CD4-positive, alpha-beta T cell treated with Interferon gamma for 1 hour (primary cell): ENCODE data around the gene DDX60.
"Not testable (repeated sequence)": the region's sequence is repeated elsewhere in the genome, so short reads cannot be mapped to it uniquely, and the experiment has no call there.

Source experiments
- DNase-seq: peaks from one replicate; pipeline ENCODE4 v3.0.0-alpha.2; 2020

The DDX60 gene

DNA sequence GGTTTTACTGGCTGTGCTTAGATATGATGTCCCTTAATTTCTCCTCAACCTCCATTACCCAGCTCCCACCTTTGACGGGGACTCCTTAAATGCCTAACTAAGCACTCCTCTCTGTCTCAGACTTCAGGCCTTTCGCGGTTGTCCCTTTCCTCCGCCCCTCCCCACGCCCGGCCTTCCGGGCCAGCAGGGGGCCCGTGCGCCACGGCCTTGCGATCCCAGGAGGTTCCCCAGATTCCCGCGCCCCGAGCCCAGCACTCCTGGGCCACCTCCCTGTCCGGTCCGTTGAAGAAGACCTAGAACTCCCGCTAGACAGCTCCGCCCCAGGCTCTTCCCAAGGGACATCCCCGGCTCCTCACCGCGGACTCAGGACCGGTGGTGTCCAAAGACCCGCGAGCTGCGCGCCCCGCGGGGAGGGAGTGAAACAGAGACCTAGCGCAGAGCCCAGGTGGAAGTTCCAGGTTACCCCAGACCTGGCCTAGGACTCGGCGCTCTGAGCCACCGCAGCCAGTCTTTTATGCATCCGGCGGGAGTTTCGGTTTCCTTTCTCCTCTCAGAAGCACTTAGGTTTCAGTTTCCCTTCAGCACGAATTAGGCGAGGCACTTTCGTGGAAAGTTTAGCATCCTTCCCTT, at the start of gene DDX60:
TSS of gene DDX60 (minus strand) at position 487 of the 630 bp plus-strand sequence. CDS start 7,493 bp downstream, outside the sequence.
- DNase-seq = peak; percentile 87

DNA sequence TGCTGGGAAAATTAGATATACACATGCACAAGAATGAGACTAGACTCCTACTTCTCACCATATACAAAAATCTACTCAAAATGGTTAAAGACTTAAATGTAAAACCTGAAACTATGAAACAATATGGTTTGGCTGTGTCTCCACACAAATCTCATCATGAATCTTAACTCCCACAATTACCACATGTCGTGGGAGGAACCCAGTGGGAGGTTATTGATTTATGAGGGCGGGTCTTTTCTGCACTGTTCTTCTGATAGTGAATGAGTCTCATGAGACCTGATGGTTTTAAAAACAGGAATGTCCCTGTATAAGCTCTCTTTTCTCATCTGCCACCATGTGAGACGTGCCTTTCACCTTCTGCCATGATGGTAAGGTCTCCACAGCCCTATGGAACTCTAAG, 48.5 kb upstream of the DDX60 start:
- no peak for DNase-seq

DNA sequence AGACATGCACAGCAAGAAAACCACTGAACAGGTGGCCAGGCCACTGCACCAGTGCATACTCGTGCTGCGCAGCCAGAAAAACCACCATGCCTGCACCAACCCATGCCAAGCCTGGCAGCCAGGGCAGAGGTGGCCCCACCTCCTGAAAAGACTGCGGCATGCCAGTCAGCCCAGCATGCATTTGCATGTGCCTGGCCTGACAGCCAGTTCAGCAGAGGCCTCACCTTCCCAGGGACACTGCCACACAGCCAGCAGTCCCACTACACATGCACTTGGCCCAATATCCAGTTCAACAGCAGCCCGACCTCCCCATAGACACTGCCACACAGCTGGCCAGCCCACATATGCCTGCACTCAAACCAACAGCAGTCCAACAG, 43.5 kb upstream of the DDX60 start:
- DNase-seq = no peak

GRCh38 chr4:168361365-168362024, 42.9 kb upstream of the DDX60 start:
- no peak for DNase-seq

DNA sequence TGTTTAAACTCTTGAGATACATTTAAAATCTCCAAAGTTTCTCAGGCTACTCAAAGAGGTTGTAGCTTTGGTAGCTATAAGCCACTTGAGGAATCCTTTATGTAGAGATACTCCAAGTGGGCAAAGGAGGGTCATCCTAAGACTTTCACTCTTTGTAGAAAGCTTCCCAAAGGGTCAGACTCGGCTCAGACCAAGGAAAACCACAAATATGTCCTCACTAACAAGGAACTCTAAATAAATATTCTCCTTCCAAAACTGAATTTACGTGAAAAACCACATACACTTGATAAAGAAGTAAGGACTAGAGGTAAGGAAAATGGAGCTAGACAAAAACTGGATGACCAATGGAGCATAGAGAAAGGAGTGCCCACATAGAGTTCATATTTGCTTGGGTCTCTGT, 41.7 kb upstream of the DDX60 start:
- no peak for DNase-seq

DNA sequence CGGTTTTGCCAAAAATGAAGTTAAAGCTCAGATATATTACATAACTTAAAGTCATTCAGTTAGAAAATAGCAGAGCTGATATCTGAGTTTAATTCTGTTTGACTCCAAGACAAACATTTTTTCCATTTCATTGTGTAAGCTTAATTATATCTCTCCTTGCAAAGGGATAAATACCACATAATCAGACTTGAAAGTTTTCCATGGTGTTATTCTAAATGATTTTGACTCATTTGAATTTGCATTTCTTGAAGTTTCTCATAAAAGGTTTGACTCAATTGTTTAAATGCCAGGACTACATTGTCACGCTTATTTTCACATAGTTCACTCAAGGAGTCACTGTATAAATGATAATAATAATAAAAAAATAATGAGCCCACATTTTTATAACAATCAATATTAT, 39.4 kb upstream of the DDX60 start:
- no peak for DNase-seq

DNA sequence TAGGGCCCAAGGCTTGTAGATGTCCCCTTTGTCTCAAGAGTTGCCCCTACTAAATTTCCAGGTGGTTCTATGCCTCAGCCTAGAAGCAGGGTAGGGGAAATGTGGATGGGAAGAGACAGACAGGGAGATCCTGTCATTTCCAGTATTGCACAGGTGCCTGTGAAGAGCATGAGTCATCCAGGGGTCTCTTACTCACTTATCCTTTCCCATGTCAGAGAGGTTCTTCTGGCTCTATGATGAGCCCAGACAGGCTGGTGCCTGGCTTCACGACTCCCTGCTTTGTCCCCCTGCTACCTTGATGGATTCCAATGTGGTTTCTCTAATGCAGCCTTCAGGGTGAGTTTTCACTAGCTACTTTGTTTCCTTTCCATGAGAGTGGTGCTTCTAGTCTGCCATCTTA, 35.2 kb upstream of the DDX60 start:
- no peak for DNase-seq

- DNase-seq = no peak
Observed at GRCh38 chr4:168337550-168337940, 19.0 kb upstream of the DDX60 start.

DNA sequence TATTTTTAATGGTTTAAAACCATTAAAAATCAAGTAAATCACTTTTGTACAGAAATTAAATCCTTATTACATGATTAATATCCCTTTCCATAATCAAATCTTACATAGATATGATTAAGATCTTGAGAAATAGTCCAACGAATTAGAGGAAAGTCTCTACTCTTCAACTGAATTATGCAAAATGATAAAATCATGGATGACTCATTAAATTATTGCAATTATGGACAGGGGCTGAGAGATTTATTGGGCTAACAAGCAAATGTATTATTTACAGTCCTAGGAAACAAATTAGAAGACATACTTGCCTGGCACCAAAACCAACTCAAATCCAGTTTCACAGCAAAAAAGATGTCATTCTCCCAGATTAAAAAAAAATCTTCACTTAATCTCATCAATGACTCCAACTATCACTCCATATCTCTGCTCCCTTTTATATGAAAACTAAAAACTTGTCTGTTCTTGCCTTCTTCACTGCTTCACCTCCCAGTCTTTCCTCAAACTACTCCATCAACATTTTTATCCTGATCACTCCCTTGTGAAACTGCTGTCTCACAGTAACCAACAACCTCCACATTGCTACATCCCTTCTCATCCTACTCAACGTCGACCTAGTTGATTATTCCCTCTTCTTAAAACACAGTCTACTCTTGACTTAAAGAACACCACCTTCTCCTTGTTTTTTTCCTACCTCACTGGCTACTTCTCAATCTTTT, 18.4 kb upstream of the DDX60 start:
- no peak for DNase-seq

- no peak for DNase-seq
Observed at GRCh38 chr4:168335621-168336020, 17.1 kb upstream of the DDX60 start.

DNA sequence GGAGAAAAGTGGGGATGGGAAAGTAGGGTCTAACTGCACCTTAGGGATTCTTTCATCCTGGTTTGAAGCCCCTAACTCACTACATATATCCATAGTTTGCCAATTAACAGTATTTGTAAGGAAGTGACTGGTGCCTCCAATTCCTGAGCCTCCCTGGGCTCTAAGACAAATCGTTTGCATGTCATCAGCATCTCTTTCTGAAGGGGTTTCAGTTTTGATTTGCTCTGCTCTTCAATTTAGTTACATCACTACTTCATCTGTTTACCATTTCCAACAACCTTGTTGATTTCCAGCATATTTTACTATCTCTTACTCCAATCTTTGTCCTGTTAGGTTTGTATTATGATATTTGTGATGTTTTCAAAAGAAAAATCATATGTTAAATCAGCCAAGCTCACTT, 15.5 kb upstream of the DDX60 start:
- no peak for DNase-seq

GRCh38 chr4:168330575-168330974, 12.0 kb upstream of the DDX60 start:
- DNase-seq = not testable (repeated sequence)

DNA sequence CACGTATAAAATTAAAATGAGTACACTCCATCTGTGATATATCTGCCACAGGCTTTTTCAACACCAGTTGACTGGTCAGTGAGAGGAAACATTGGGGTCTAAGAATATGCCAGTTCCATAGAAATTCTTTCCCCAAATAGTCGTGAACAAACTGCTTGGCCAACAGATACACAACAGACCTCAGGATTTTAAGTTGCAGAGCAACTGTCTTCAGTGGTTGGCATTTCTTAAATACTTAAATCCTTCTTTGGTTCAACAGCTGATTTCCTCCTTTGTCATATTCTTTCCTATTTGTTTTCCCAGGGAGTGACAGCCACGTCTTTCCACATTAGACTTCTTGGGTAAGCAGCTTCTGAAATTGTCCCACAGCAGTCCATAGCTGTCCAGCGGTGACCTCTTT, 7.0 kb upstream of the DDX60 start:
- no peak for DNase-seq

DNA sequence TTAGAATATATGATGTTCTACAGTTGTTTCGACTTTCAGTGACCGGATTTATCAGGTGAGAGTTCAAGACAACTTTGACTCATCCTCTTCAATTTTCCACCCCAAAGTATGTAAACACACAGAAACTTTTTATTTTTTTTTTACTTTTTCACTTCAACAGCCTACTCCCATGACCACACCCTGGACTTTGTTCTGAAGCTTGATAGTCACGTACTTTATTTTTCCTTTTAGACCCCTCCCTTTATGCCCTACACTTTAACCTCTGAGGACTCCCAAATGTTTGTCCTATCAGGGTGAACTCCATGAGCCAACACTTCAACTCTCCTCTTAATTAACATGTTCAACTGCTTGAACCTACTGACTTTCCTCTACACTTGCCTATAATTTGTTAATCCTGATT, 2.5 kb upstream of the DDX60 start:
- DNase-seq = no peak

GRCh38 chr4:168319486-168320019, 1.0 kb upstream of the DDX60 start:
- DNase-seq = no peak

- DNase-seq = no peak
Observed at GRCh38 chr4:168317621-168318020, 931 bp downstream of the DDX60 start.

DNA sequence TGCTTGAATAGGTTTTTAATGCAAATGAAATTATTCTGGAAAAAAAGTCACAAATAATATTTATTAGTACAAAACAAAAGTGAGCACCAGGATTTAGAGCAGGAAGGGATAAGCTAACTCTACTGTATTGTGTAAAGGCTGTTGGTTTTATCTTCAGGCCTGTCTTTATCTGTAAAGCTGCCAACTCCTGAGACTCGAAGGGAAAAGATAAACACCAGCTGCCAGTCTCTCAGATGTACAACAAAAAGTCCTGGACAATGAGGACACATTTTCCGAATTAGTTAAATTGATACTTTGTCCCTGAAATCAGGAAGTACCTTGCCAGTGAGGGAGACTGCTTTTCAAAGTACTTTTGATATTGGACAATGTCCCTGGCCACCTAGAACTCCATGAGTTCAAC, 8.8 kb downstream of the DDX60 start:
- DNase-seq = no peak

DNA sequence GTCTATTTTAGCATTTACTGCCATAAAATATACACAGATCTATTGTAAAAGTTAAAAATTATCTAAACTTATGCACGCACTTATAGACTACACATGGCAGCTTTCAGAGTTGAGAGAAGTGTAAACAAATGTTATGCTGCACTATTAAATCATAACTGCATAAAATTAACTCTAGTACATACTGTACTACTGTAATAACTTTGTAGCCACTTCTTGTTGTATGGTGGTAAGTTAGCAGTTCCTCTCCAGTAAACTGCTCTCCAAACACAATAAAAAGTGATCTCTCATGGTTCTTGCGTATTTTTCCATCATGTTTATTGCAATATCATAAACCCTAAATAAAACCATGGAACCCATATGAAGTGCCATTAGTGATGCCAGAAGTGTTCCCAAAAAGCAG, 9.6 kb downstream of the DDX60 start:
- DNase-seq = no peak

GRCh38 chr4:168306476-168306875, 12.1 kb downstream of the DDX60 start:
- no peak for DNase-seq

- DNase-seq = no peak
Observed at GRCh38 chr4:168304744-168305459, 13.7 kb downstream of the DDX60 start.

- not testable (repeated sequence) for DNase-seq
Observed at GRCh38 chr4:168303430-168303829, 15.1 kb downstream of the DDX60 start.

- DNase-seq = no peak
Observed at GRCh38 chr4:168293386-168293975, 25.1 kb downstream of the DDX60 start.

- DNase-seq = no peak
Observed at GRCh38 chr4:168291242-168291641, 27.3 kb downstream of the DDX60 start.
